Caco-2 (cell line): ENCODE data around the gene PKMYT1. TPM values are rescaled to one million over a fixed set of nuclear protein-coding genes. Genes with fewer than 3 reads are reported as not detected.

Experiments
- BruUV-seq: library from RNA; stranded (reverse); fragments of 400-500 nt; replicated peaks from 2 replicates; lab custom pipeline; 2021; lab: Mats Ljungman, UMichigan
- CTCF ChIA-PET: fragments of 300-600 bp; sonication (Branson Sonifier 250); formaldehyde crosslinking; loops from one replicate; lab custom pipeline; 2022; ENCODE audit warnings: antibody characterized with exemption; lab: Charles Lee
- POLR2A ChIA-PET: fragments of 300-600 bp; sonication (Branson Sonifier 250); formaldehyde crosslinking; loops from one replicate; lab custom pipeline; 2022; ENCODE audit warnings: antibody characterized with exemption; lab: Charles Lee
- DNase-seq, 2 experiments: peaks; one replicate each; pipeline versions ENCODE4 v3.0.0 to v3.0.0-alpha.2; 2020 to 2022
- H3K27me3 ChIP-seq: replicated peaks from 2 replicates; pipeline ENCODE4 v1.6.0; 2011; ENCODE audit warnings: low read length; ENCODE audit not compliant: control insufficient read depth, insufficient read depth
- H3K36me3 ChIP-seq: 2 replicates; pipeline ENCODE4 v1.5.1; 2011; ENCODE audit warnings: low read length; ENCODE audit not compliant: control insufficient read depth, insufficient read depth
- H3K4me1 ChIP-seq: fragments of 250-450 bp; sonication (Bioruptor Pico); 2 replicates; pipeline ENCODE4 v1.5.1; 2020; ENCODE audit warnings: mild to moderate bottlenecking
- H3K4me3 ChIP-seq: 2 replicates; pipeline ENCODE4 v1.5.1; 2011; ENCODE audit warnings: low read depth, mild to moderate bottlenecking, control low read depth, low read length
- H3K9me3 ChIP-seq: fragments of 250-450 bp; sonication (Bioruptor Pico); 2 replicates; pipeline ENCODE4 v1.5.1; 2020; ENCODE audit warnings: mild to moderate bottlenecking, moderate library complexity
- H3K27ac Mint-ChIP-seq: one replicate; pipeline ENCODE4 v1.8.0; 2022; ENCODE audit warnings: mixed read lengths; ENCODE audit not compliant: unreplicated experiment
- H3K27me3 Mint-ChIP-seq: one replicate; pipeline ENCODE4 v1.8.0; 2022; ENCODE audit warnings: mixed read lengths; ENCODE audit not compliant: insufficient read depth, unreplicated experiment
- H3K36me3 Mint-ChIP-seq: one replicate; pipeline ENCODE4 v1.8.0; 2022; ENCODE audit warnings: mild to moderate bottlenecking, mixed read lengths; ENCODE audit not compliant: insufficient read depth, unreplicated experiment
- H3K4me1 Mint-ChIP-seq: one replicate; pipeline ENCODE4 v1.8.0; 2022; ENCODE audit warnings: low read depth, mixed read lengths; ENCODE audit not compliant: unreplicated experiment
- H3K4me3 Mint-ChIP-seq: one replicate; pipeline ENCODE4 v1.8.0; 2022; ENCODE audit warnings: mild to moderate bottlenecking, moderate library complexity, mixed read lengths; ENCODE audit not compliant: unreplicated experiment
- H3K9me3 Mint-ChIP-seq: one replicate; pipeline ENCODE4 v1.8.0; 2022; ENCODE audit warnings: mixed read lengths; ENCODE audit not compliant: unreplicated experiment
- CTCF ChIP-seq, 2 experiments: fragments of 200-600 bp in 1 of 2; IDR thresholded peaks; 1 replicate in 1 of 2; 2 replicates in 1 of 2; pipeline versions ENCODE4 v1.5.1 to v1.8.0; 2011 to 2022; ENCODE audit warnings: antibody characterized with exemption in 1 of 2, control low read depth in 1 of 2, inconsistent platforms in 1 of 2, low read depth in 1 of 2, low read length in 1 of 2, mild to moderate bottlenecking in 1 of 2, moderate library complexity in 1 of 2; ENCODE audit not compliant: insufficient read depth in 1 of 2, severe bottlenecking in 1 of 2, unreplicated experiment in 1 of 2
- intact Hi-C: fragments of 100-400 bp; cut with micrococcal nuclease; formaldehyde crosslinking; loops from one replicate; pipeline ENCODE4 v1.10.0; 2022; ENCODE audit not compliant: unreplicated experiment
- total RNA-seq: library from RNA; stranded (reverse); gene quantifications from 2 replicates; pipeline ENCODE4 v1.2.3, GENCODE V29; 2022

Gene PKMYT1
- total RNA-seq, 1 experiment from 2014 or later: 73.7 TPM

- Histone ChIP-seq H3K4me3 (no peak overlapping the region), H3K4me1 (peaks cover 71% of the 10 kb centered on the region), H3K9me3 (no peaks in the 10 kb centered on the region), H3K27me3 (no peaks in the 10 kb centered on the region), H3K36me3 (no peaks in the 10 kb centered on the region)
- Mint-ChIP-seq H3K36me3 (peaks cover 32% of the 10 kb centered on the region), H3K9me3 (no peaks in the 10 kb centered on the region), H3K27ac (peak overlapping the region; percentile 94), H3K4me3 (peak overlapping the region; percentile 70), H3K4me1 (peaks cover 18% of the 10 kb centered on the region), H3K27me3 (no peaks in the 10 kb centered on the region)
- no peak for TF ChIP-seq CTCF (IDR thresholded peaks at IDR 0.05; ENCODE audit: insufficient read depth in 1 of 2, low read depth in 1 of 2, low read length in 1 of 2, severe bottlenecking in 1 of 2, unreplicated experiment in 1 of 2)
- intact Hi-C loops: no loop called here
- DNase-seq: peak; percentile 67 to 88
- ChIA-PET CTCF (interaction anchor here (1.3 to 6.6 kb wide), 3 partner anchors 13 to 24 kb away, joined by 3 to 113 read pairs (median 14); partner anchors contain the start of genes HCFC1R1, THOC6 and TNFRSF12A), POLR2A (interaction anchor here (0.5 to 6.5 kb wide), 3 partner anchors 14 to 127 kb away, joined by 4 to 83 read pairs (median 5); partner anchors contain the start of genes HCFC1R1, THOC6, TNFRSF12A and ZNF213)
- no TSS peak for BruUV-seq
These were observed 27.9 kb upstream of the PKMYT1 start for GRCh38 chr16:3007957-3008689.

GRCh38 chr16:3007059-3007956, 27.1 kb upstream of the PKMYT1 start:
- H3K36me3 ChIP-seq: no peaks in the 10 kb centered on the region
- Mint-ChIP-seq H3K9me3 (no peaks in the 10 kb centered on the region), H3K36me3 (peaks cover 32% of the 10 kb centered on the region), H3K27ac (peak overlapping the region; percentile 94), H3K27me3 (no peaks in the 10 kb centered on the region), H3K4me1 (peaks cover 18% of the 10 kb centered on the region), H3K4me3 (peak overlapping the region; percentile 70)
- ChIA-PET POLR2A (interaction anchor here (0.5 to 6.5 kb wide), 3 partner anchors 14 to 127 kb away, joined by 4 to 83 read pairs (median 5); partner anchors contain the start of genes HCFC1R1, THOC6, TNFRSF12A and ZNF213), CTCF (interaction anchor here (0.6 to 6.6 kb wide), 5 partner anchors 14 to 151 kb away, joined by 3 to 113 read pairs (median 4); partner anchors contain the start of genes HCFC1R1, THOC6 and TNFRSF12A)
- no peak overlapping the region for H3K4me3 ChIP-seq
- TF ChIP-seq CTCF (IDR thresholded peaks at IDR 0.05; ENCODE audit: insufficient read depth in 1 of 2, low read depth in 1 of 2, low read length in 1 of 2, severe bottlenecking in 1 of 2, unreplicated experiment in 1 of 2): no peak
- peaks cover 63% of the 10 kb centered on the region for H3K4me1 ChIP-seq
- BruUV-seq: no TSS peak
- DNase-seq: peak in 1 of 2 experiments; percentile 77
- intact Hi-C loops: no loop called here
- no peaks in the 10 kb centered on the region for H3K9me3 ChIP-seq
- H3K27me3 ChIP-seq: no peaks in the 10 kb centered on the region
